H9 (cell line): ENCODE measurements around the gene TPRX1. TPM values are rescaled to one million over a fixed set of nuclear protein-coding genes. Genes with fewer than 3 reads are reported as not detected.
"Not testable (repeated sequence)": the region's sequence is repeated elsewhere in the genome, so short reads cannot be mapped to it uniquely, and the experiment has no call there.

Experiments used
- DNase-seq: peaks from one replicate; pipeline ENCODE4 v3.0.0-alpha.2; 2017
- H2AFZ ChIP-seq: one replicate; pipeline ENCODE4 v1.6.1; 2013; ENCODE audit warnings: mild to moderate bottlenecking, low read length, control low read depth, moderate library complexity
- H2AK5ac ChIP-seq: 2 replicates; pipeline ENCODE4 v1.6.1; 2013; ENCODE audit warnings: low read length, control low read depth, mixed read lengths; ENCODE audit not compliant: insufficient read length
- H2BK120ac ChIP-seq: one replicate; pipeline ENCODE4 v1.6.1; 2013; ENCODE audit warnings: low read depth, mild to moderate bottlenecking, low read length, control low read depth, inconsistent platforms; ENCODE audit not compliant: poor library complexity, severe bottlenecking
- H2BK12ac ChIP-seq: 2 replicates; pipeline ENCODE4 v1.6.1; 2013; ENCODE audit warnings: low read length, control low read depth, mixed read lengths, low read depth; ENCODE audit not compliant: insufficient read length
- H2BK15ac ChIP-seq: 2 replicates; pipeline ENCODE4 v1.6.1; 2013; ENCODE audit warnings: low read depth, low read length, control low read depth
- H2BK20ac ChIP-seq: one replicate; pipeline ENCODE4 v1.6.1; 2013; ENCODE audit warnings: low read depth, mild to moderate bottlenecking, low read length, control low read depth, inconsistent platforms; ENCODE audit not compliant: poor library complexity, severe bottlenecking
- H2BK5ac ChIP-seq: 2 replicates; pipeline ENCODE4 v1.6.1; 2013; ENCODE audit warnings: low read length, control low read depth, mixed read lengths; ENCODE audit not compliant: insufficient read length
- H3K14ac ChIP-seq: 2 replicates; pipeline ENCODE4 v1.6.1; 2013; ENCODE audit warnings: low read length, control low read depth; ENCODE audit not compliant: insufficient read depth
- H3K18ac ChIP-seq: 2 replicates; pipeline ENCODE4 v1.6.1; 2013; ENCODE audit warnings: low read depth, mild to moderate bottlenecking, mixed read lengths, low read length, control low read depth; ENCODE audit not compliant: insufficient read length
- H3K23ac ChIP-seq: 2 replicates; pipeline ENCODE4 v1.6.1; 2013; ENCODE audit warnings: low read length, control low read depth, mixed read lengths, low read depth; ENCODE audit not compliant: insufficient read length
- H3K23me2 ChIP-seq: 2 replicates; pipeline ENCODE4 v1.6.1; 2013; ENCODE audit warnings: low read depth, mild to moderate bottlenecking, mixed read lengths, low read length, control low read depth; ENCODE audit not compliant: insufficient read length, poor library complexity, severe bottlenecking
- H3K27ac ChIP-seq: 2 replicates; pipeline ENCODE4 v1.5.1; 2013; ENCODE audit warnings: low read length, control low read depth, mixed read lengths, low read depth; ENCODE audit not compliant: insufficient read length
- H3K27me3 ChIP-seq: 2 replicates; pipeline ENCODE4 v1.6.1; 2013; ENCODE audit warnings: low read length, control low read depth, inconsistent platforms; ENCODE audit not compliant: insufficient read depth
- H3K4ac ChIP-seq: 2 replicates; pipeline ENCODE4 v1.6.1; 2013; ENCODE audit warnings: low read depth, mild to moderate bottlenecking, control low read depth, inconsistent platforms, low read length, moderate library complexity
- H3K4me1 ChIP-seq: 2 replicates; pipeline ENCODE4 v1.6.1; 2013; ENCODE audit warnings: low read length, control low read depth, inconsistent platforms; ENCODE audit not compliant: insufficient read depth
- H3K4me2 ChIP-seq: 2 replicates; pipeline ENCODE4 v1.6.1; 2013; ENCODE audit warnings: low read length, control low read depth, mixed read lengths; ENCODE audit not compliant: insufficient read length, insufficient read depth
- H3K56ac ChIP-seq: 2 replicates; pipeline ENCODE4 v1.6.1; 2013; ENCODE audit warnings: low read depth, mild to moderate bottlenecking, mixed read lengths, low read length, control low read depth; ENCODE audit not compliant: insufficient read length
- H3K79me1 ChIP-seq: 2 replicates; pipeline ENCODE4 v1.6.1; 2013; ENCODE audit warnings: low read depth, mild to moderate bottlenecking, moderate library complexity, low read length, control low read depth, inconsistent platforms; ENCODE audit not compliant: insufficient read depth, poor library complexity, severe bottlenecking
- H3K79me2 ChIP-seq: 2 replicates; pipeline ENCODE4 v1.6.1; 2013; ENCODE audit warnings: low read length, control low read depth, inconsistent platforms; ENCODE audit not compliant: insufficient read depth
- H3K9ac ChIP-seq: 2 replicates; pipeline ENCODE4 v1.6.1; 2013; ENCODE audit warnings: low read length, control low read depth, mixed read lengths; ENCODE audit not compliant: insufficient read length; ENCODE audit errors: extremely low read depth
- H3K9me3 ChIP-seq: one replicate; pipeline ENCODE4 v1.6.1; 2013; ENCODE audit warnings: low read depth, low read length, inconsistent platforms; ENCODE audit not compliant: control insufficient read depth
- H3T11ph ChIP-seq: one replicate; pipeline ENCODE4 v1.6.1; 2013; ENCODE audit warnings: mild to moderate bottlenecking, low read length, control low read depth, inconsistent platforms
- H4K20me1 ChIP-seq: one replicate; pipeline ENCODE4 v1.6.1; 2013; ENCODE audit not compliant: control insufficient read depth, insufficient read length, insufficient read depth
- H4K5ac ChIP-seq: 2 replicates; pipeline ENCODE4 v1.6.1; 2013; ENCODE audit warnings: low read depth, mild to moderate bottlenecking, mixed read lengths, low read length, control low read depth; ENCODE audit not compliant: insufficient read length
- H4K8ac ChIP-seq: replicated peaks from 2 replicates; pipeline ENCODE4 v1.6.1; 2013; ENCODE audit warnings: low read length, control low read depth, mixed read lengths, low read depth; ENCODE audit not compliant: insufficient read length
- H4K91ac ChIP-seq: 2 replicates; pipeline ENCODE4 v1.6.1; 2013; ENCODE audit warnings: low read depth, mild to moderate bottlenecking, moderate library complexity, mixed read lengths, low read length, control low read depth; ENCODE audit not compliant: insufficient read length
- H3K27ac Mint-ChIP-seq, 3 experiments: 2 replicates in 2 of 3; 3 replicates in 1 of 3; pipeline ENCODE4 v1.8.0; 2020 to 2021; ENCODE audit warnings: mixed read lengths in 3 of 3, mild to moderate bottlenecking in 1 of 3, moderate library complexity in 1 of 3
- H3K27me3 Mint-ChIP-seq: 2 replicates; pipeline ENCODE4 v1.8.0; 2021; ENCODE audit warnings: low read depth, mild to moderate bottlenecking, moderate library complexity, mixed read lengths
- H3K36me3 Mint-ChIP-seq, 3 experiments: 2 replicates in 2 of 3; 3 replicates in 1 of 3; pipeline ENCODE4 v1.8.0; 2020 to 2021; ENCODE audit warnings: low read depth in 3 of 3, mixed read lengths in 3 of 3; ENCODE audit not compliant: insufficient read depth in 1 of 3
- H3K4me1 Mint-ChIP-seq, 2 experiments: 2 replicates each; pipeline ENCODE4 v1.8.0; 2020; ENCODE audit warnings: mixed read lengths in 2 of 2
- H3K4me3 Mint-ChIP-seq, 2 experiments: 2 replicates in 1 of 2; 3 replicates in 1 of 2; pipeline ENCODE4 v1.8.0; 2020 to 2021; ENCODE audit warnings: mild to moderate bottlenecking in 2 of 2, mixed read lengths in 2 of 2, moderate library complexity in 1 of 2
- H3K9me3 Mint-ChIP-seq, 2 experiments: 2 replicates in 1 of 2; 3 replicates in 1 of 2; pipeline ENCODE4 v1.8.0; 2020; ENCODE audit warnings: mild to moderate bottlenecking in 2 of 2, mixed read lengths in 2 of 2, moderate library complexity in 1 of 2
- WGBS: extraction: QIAGEN DNeasy Blood & Tissue Kit; methylation state at CpG from one replicate; pipeline ENCODE4 v1.1.7; 2013; ENCODE audit warnings: missing lambda C conversion rate, low lambda C conversion rate, mixed read lengths; ENCODE audit not compliant: insufficient read length; ENCODE audit errors: extremely low coverage; 5-methylcytosine and 5-hydroxymethylcytosine counted together
- total RNA-seq: library from RNA; stranded (reverse); gene quantifications from 2 replicates; pipeline ENCODE4 v1.2.1, GENCODE V29; 2021

The TPRX1 gene
- total RNA-seq, 1 experiment from 2014 or later: not detected

DNA sequence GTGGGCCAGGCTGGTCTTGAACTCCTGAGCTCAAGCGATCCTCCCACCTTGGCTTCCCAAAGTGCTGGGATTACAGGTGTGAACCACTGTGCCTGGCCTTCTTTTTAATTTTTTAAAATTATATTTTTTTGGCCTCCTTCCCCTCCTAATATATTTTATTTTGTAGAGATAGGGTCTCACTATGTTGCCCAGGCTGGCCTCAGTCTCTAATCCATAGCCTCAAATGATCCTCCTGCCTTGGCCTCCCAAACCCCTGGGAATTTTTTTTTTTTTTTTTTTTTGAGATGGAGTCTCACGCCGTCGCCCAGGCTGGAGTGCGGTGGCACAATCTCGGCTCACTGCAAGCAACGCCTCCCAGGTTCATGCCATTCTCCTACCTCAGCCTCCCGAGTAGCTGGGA, 11.9 kb upstream of the TPRX1 start:
- not testable (repeated sequence) for H3K23me2 ChIP-seq, H3K14ac ChIP-seq, H4K5ac ChIP-seq, H4K20me1 ChIP-seq, H2AFZ ChIP-seq, H3K23ac ChIP-seq, H3K79me2 ChIP-seq, H3K27ac Mint-ChIP-seq, H3K56ac ChIP-seq, H2BK12ac ChIP-seq, H3K18ac ChIP-seq, H2BK20ac ChIP-seq, H3K4me2 ChIP-seq, H3K9ac ChIP-seq, H3K4me1 ChIP-seq, H3K27me3 ChIP-seq, DNase-seq, H3K79me1 ChIP-seq, H3T11ph ChIP-seq, H3K27ac ChIP-seq, H3K9me3 ChIP-seq, H3K36me3 Mint-ChIP-seq, H3K4ac ChIP-seq, H2AK5ac ChIP-seq, H2BK15ac ChIP-seq, H4K8ac ChIP-seq, H3K27me3 Mint-ChIP-seq, H3K4me3 Mint-ChIP-seq, H2BK5ac ChIP-seq, H2BK120ac ChIP-seq, H3K9me3 Mint-ChIP-seq, H4K91ac ChIP-seq
- WGBS: no CpG with 5 or more reads among the region's 8 CpGs
- peaks cover 26 to 32% of the 10 kb centered on the region in 2 experiments for H3K4me1 Mint-ChIP-seq
